ENCODE measurements around the gene PROC.

The PROC gene

GRCh38 chr2:127414638-127415592 lies 3.3 kb upstream of the PROC start:
- no peak for DNase-seq (ENCODE audit: low spot score)

GRCh38 chr2:127415593-127416505 lies 2.4 kb upstream of the PROC start:
- DNase-seq (ENCODE audit: low spot score): no peak

DNA sequence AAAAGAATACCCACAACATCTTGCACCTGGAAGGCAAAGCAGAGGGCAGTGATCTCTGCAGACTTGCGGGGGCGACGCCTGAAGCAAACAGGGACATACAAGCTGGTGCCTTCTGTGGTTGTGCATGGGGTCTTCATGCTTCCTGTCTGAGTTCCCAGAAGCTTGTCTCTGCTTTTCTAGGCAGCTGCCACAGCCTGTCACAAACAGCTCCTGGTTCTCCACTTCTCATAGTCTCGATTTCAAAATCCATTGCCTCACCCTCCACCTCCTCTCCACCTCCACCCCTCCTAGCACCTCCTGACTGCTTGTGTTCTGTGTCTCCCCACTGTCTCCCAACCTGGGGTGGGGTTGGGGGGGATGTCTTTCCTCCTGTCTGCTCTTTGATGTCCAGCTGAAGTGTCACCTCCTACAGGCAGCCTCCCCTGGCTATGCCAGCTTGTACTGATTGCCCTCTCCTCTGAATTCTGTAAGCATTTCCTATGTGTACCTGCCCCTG lies 1.7 kb upstream of the PROC start:
- DNase-seq (ENCODE audit: low spot score): no peak

- no peak for DNase-seq (ENCODE audit: low spot score)
These were observed 821 bp upstream of the PROC start for GRCh38 chr2:127417406-127417805.

GRCh38 chr2:127419112-127419430 lies 844 bp downstream of the PROC start:
- no peak for DNase-seq (ENCODE audit: low spot score)

GRCh38 chr2:127419448-127420038 lies 1.3 kb downstream of the PROC start:
- no peak for DNase-seq (ENCODE audit: low spot score)

GRCh38 chr2:127420039-127420864 lies 2.0 kb downstream of the PROC start:
- DNase-seq (ENCODE audit: low spot score): no peak

DNA sequence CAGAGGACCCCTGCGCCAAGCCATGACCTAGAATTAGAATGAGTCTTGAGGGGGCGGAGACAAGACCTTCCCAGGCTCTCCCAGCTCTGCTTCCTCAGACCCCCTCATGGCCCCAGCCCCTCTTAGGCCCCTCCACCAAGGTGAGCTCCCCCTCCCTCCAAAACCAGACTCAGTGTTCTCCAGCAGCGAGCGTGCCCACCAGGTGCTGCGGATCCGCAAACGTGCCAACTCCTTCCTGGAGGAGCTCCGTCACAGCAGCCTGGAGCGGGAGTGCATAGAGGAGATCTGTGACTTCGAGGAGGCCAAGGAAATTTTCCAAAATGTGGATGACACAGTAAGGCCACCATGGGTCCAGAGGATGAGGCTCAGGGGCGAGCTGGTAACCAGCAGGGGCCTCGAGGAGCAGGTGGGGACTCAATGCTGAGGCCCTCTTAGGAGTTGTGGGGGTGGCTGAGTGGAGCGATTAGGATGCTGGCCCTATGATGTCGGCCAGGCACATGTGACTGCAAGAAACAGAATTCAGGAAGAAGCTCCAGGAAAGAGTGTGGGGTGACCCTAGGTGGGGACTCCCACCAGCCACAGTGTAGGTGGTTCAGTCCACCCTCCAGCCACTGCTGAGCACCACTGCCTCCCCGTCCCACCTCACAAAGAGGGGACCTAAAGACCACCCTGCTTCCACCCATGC lies 3.0 kb downstream of the PROC start:
- DNase-seq (ENCODE audit: low spot score): no peak

- DNase-seq (ENCODE audit: low spot score): no peak
These were observed 3.8 kb downstream of the PROC start for GRCh38 chr2:127421871-127422558.

- DNase-seq (ENCODE audit: low spot score): peak; percentile 74
These were observed 4.6 kb downstream of the PROC start for GRCh38 chr2:127422559-127423477.

DNA sequence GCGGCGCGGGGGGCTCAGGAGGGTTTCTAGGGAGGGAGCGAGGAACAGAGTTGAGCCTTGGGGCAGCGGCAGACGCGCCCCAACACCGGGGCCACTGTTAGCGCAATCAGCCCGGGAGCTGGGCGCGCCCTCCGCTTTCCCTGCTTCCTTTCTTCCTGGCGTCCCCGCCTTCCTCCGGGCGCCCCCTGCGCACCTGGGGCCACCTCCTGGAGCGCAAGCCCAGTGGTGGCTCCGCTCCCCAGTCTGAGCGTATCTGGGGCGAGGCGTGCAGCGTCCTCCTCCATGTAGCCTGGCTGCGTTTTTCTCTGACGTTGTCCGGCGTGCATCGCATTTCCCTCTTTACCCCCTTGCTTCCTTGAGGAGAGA lies 5.2 kb downstream of the PROC start:
- peak; percentile 67 for DNase-seq (ENCODE audit: low spot score)

DNA sequence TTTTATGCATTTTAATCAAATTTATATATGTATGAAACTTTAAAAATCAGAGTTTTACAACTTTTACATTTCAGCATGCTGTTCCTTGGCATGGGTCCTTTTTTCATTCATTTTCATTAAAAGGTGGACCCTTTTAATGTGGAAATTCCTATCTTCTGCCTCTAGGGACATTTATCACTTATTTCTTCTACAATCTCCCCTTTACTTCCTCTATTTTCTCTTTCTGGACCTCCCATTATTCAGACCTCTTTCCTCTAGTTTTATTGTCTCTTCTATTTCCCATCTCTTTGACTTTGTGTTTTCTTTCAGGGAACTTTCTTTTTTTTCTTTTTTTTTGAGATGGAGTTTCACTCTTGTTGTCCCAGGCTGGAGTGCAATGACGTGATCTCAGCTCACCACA lies 5.7 kb downstream of the PROC start:
- DNase-seq (ENCODE audit: low spot score): no peak

DNA sequence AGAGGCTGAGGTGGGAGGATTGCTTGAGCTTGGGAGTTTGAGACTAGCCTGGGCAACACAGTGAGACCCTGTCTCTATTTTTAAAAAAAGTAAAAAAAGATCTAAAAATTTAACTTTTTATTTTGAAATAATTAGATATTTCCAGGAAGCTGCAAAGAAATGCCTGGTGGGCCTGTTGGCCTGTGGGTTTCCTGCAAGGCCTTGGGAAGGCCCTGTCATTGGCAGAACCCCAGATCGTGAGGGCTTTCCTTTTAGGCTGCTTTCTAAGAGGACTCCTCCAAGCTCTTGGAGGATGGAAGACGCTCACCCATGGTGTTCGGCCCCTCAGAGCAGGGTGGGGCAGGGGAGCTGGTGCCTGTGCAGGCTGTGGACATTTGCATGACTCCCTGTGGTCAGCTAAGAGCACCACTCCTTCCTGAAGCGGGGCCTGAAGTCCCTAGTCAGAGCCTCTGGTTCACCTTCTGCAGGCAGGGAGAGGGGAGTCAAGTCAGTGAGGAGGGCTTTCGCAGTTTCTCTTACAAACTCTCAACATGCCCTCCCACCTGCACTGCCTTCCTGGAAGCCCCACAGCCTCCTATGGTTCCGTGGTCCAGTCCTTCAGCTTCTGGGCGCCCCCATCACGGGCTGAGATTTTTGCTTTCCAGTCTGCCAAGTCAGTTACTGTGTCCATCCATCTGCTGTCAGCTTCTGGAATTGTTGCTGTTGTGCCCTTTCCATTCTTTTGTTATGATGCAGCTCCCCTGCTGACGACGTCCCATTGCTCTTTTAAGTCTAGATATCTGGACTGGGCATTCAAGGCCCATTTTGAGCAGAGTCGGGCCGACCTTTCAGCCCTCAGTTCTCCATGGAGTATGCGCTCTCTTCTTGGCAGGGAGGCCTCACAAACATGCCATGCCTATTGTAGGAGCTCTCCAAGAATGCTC lies 6.6 kb downstream of the PROC start:
- no peak for DNase-seq (ENCODE audit: low spot score)

- DNase-seq (ENCODE audit: low spot score): no peak
These were observed 7.6 kb downstream of the PROC start for GRCh38 chr2:127425540-127426490.

- no peak for DNase-seq (ENCODE audit: low spot score)
These were observed 8.5 kb downstream of the PROC start for GRCh38 chr2:127426501-127427354.

Measured in D341Med (cell line).